Activated naive CD4-positive, alpha-beta T cell treated with anti-CD3 and anti-CD28 coated beads, Interleukin-2, amount 10 ng/mL, durations not matched to agents 5 hours and 36 hours (primary cell): ENCODE measurements around the gene TENT4A. TPM values are rescaled to one million over a fixed set of nuclear protein-coding genes. Genes with fewer than 3 reads are reported as not detected.

ENCODE experiments used
- total RNA-seq, 2 experiments: library from RNA; stranded (reverse); gene quantifications; one replicate each; pipeline ENCODE4 v1.2.3, GENCODE V29; 2021

TENT4A gene
- 10 to 100 TPM; 33.9 to 34.2 TPM for total RNA-seq

DNA sequence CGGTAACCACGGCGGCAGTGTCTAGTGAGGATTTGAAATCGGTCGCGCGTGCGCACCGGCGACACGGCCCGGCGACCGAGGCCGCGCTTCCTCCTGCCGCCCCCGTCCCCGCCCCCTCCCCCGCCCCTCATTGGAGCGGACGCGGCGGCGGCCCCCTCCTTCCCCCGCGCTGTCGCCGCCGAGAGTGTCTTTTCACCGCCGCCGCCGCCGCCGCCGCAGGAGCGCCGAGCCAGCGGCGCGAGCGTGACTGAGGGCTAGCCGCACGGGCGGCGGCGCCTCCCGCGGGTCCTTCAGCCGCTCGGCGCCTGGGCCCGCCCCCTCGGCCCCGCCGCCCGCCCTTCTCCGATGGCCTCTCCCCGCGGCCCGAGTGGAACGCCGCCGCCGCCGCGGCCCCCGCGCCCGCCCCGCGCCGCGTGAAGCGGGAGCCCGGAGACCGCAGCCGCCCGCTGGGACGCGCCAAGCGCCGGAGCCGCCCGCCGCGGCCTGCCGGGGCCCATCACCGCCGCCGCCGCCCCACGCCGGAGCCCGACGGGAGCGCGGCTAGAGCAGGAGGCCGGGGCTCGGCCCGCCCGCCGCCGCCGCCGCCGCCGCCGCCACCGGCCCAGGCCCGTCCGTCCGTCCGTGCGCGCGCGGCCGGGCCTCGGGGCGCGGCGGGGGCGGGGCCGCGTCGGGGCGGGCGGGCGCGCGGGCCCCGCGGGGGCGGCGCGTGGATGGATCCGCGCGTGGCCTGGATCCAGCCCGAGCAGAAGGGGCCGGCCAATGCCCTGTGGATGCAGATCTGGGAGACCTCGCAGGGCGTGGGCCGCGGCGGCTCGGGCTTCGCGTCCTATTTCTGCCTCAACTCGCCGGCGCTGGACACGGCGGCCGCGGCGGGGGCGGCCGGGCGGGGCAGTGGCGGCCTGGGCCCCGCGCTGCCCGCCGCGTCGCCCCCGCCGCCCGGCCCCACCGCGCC, at the start of gene TENT4A:
Gene TENT4A (plus strand): TSS at position 159 of the 952 bp plus-strand sequence. CDS start 552 bp downstream, at position 711.

Other genes with a start within 250 kb of the TENT4A start
- 10 to 100 TPM; 66.7 to 69.1 TPM for gene NSUN2, start 80.4 kb upstream of the TENT4A start, total RNA-seq
- 10 to 100 TPM; 13.6 to 15.2 TPM for gene SRD5A1, start 80.0 kb upstream of the TENT4A start, total RNA-seq